Panc1 (cell line): ENCODE measurements around the gene EPOP. TPM values are rescaled to one million over a fixed set of nuclear protein-coding genes. Genes with fewer than 3 reads are reported as not detected.

Experiments used
- ATAC-seq: fragments of 200-7000 bp; cut with Tn5 transposase; 2 replicates; pipeline ENCODE4 v1.9.1; 2020; ENCODE audit warnings: mild to moderate bottlenecking, moderate library complexity
- BruUV-seq: library from RNA; stranded (reverse); fragments of 400-500 nt; replicated peaks from 2 replicates; lab custom pipeline; 2021; lab: Mats Ljungman, UMichigan
- CTCF ChIA-PET: fragments of 300-600 bp; sonication (Branson Sonifier 250); formaldehyde crosslinking; loops from one replicate; lab custom pipeline; 2022; ENCODE audit warnings: antibody characterized with exemption; lab: Charles Lee
- POLR2A ChIA-PET: fragments of 300-600 bp; sonication (Branson Sonifier 250); formaldehyde crosslinking; loops from one replicate; lab custom pipeline; 2022; ENCODE audit warnings: antibody characterized with exemption; lab: Charles Lee
- DNase-seq: peaks from one replicate; pipeline ENCODE4 v3.0.0-alpha.2; 2010; ENCODE audit warnings: low read depth, low spot score
- H3K27ac ChIP-seq: 2 replicates; pipeline ENCODE4 v1.5.1; 2011; ENCODE audit warnings: mild to moderate bottlenecking, low read length, inconsistent platforms
- H3K27me3 ChIP-seq: fragments of 200-500 bp; sonication (Bioruptor generic); 2 replicates; pipeline ENCODE4 v1.6.0; 2014; ENCODE audit warnings: low read length, inconsistent platforms; ENCODE audit not compliant: control insufficient read depth, insufficient read depth
- H3K36me3 ChIP-seq: fragments of 200-500 bp; sonication (Bioruptor generic); 2 replicates; pipeline ENCODE4 v1.5.1; 2014; ENCODE audit warnings: inconsistent platforms, mild to moderate bottlenecking, low read length, moderate library complexity; ENCODE audit not compliant: control insufficient read depth, insufficient read depth
- H3K4me1 ChIP-seq: 2 replicates; pipeline ENCODE4 v1.5.1; 2011; ENCODE audit warnings: inconsistent platforms, mild to moderate bottlenecking, low read length, moderate library complexity; ENCODE audit not compliant: control insufficient read depth, insufficient read depth
- H3K4me3 ChIP-seq, 2 experiments: 2 replicates each; pipeline ENCODE4 v1.5.1; 2011 to 2012; ENCODE audit warnings: low read depth in 2 of 2, low read length in 2 of 2, mild to moderate bottlenecking in 2 of 2, inconsistent platforms in 1 of 2, moderate library complexity in 1 of 2
- H3K9me3 ChIP-seq: fragments of 200-500 bp; sonication (Bioruptor generic); 2 replicates; pipeline ENCODE4 v1.5.1; 2014; ENCODE audit warnings: low read depth, mild to moderate bottlenecking, inconsistent platforms, low read length, moderate library complexity; ENCODE audit not compliant: control insufficient read depth, insufficient read depth
- POLR2AphosphoS5 ChIP-seq: IDR thresholded peaks from 2 replicates; pipeline ENCODE4 v1.6.1; 2012; ENCODE audit warnings: mild to moderate bottlenecking, low read depth, low read length, moderate library complexity
- SIN3A ChIP-seq: IDR thresholded peaks from 2 replicates; pipeline ENCODE4 v1.6.1; 2012; ENCODE audit warnings: low read depth, mild to moderate bottlenecking, low read length, moderate library complexity, borderline replicate concordance; ENCODE audit not compliant: insufficient read depth
- TCF7L2 ChIP-seq: IDR thresholded peaks from 2 replicates; pipeline ENCODE4 v1.6.1; 2011; ENCODE audit warnings: mild to moderate bottlenecking, low read depth, low read length, inconsistent platforms
- in situ Hi-C: cut with HindIII; loops from 2 replicates; pipeline ENCODE4 v1.10.0; 2016; ENCODE audit warnings: low sequenced_read_pairs, low pct_unique_long_range_greater_than_20kb
- intact Hi-C: fragments of 100-400 bp; cut with micrococcal nuclease; formaldehyde crosslinking; loops from one replicate; pipeline ENCODE4 v1.10.0; 2022; ENCODE audit not compliant: unreplicated experiment
- total RNA-seq: library from RNA; stranded (reverse); gene quantifications from one replicate; pipeline ENCODE4 v1.2.1, GENCODE V29; 2021; ENCODE audit not compliant: unreplicated experiment
- TF ChIP-seq, protein P1 (sequence below): fragments of 450-650 bp; IDR thresholded peaks from 2 replicates; pipeline ENCODE4 v1.5.1; 2017; ENCODE audit warnings: mild to moderate bottlenecking
- TF ChIP-seq, protein P2 (sequence below), 2 experiments: IDR thresholded peaks; 2 replicates each; pipeline ENCODE4 v1.6.1; 2011 to 2012; ENCODE audit warnings: low read depth in 2 of 2, control low read depth in 1 of 2, low read length in 1 of 2, mild to moderate bottlenecking in 1 of 2, moderate library complexity in 1 of 2; ENCODE audit not compliant: insufficient read depth in 1 of 2

The EPOP gene
- total RNA-seq, 1 experiment from 2014 or later, result 19.9 TPM

DNA sequence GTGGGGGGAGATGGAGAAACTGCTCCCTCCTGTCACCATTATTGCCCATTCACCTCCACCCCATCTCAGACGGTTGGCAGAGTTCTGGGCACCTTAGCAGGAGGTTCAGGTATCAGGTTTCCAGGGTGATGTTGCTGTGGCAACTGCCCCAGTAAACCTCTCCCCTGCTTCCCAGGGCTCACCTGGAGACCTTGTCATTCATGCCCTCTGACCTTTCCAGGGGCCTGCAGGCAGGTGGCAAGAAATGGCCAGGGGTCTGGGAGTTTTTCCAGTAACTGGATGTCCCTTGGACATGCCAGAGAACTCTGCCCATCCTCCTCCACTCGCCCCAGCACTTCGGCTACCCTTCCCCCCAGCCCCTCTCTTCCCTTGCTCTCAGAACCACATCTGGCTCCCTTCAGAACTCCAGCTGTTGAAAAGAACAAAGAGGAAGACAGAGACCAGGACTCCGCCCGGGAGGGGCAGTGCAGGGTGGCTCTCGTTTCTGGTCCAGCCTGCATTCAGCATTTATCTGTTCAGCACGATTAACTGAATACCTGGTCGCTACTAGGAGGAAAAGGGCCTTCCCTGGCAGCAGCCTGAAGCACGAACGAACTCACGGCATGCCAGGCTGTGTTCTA, 38.8 kb upstream of the EPOP start:
- Histone ChIP-seq H3K4me3 (no peak overlapping the region), H3K4me1 (no peaks in the 10 kb centered on the region), H3K36me3 (no peaks in the 10 kb centered on the region), H3K27me3 (no peaks in the 10 kb centered on the region), H3K9me3 (no peaks in the 10 kb centered on the region), H3K27ac (no peak overlapping the region)
- ChIA-PET POLR2A (no interaction called here), CTCF (no interaction called here)
- TF ChIP-seq POLR2AphosphoS5, result no peak
- TF ChIP-seq, protein P1, sequence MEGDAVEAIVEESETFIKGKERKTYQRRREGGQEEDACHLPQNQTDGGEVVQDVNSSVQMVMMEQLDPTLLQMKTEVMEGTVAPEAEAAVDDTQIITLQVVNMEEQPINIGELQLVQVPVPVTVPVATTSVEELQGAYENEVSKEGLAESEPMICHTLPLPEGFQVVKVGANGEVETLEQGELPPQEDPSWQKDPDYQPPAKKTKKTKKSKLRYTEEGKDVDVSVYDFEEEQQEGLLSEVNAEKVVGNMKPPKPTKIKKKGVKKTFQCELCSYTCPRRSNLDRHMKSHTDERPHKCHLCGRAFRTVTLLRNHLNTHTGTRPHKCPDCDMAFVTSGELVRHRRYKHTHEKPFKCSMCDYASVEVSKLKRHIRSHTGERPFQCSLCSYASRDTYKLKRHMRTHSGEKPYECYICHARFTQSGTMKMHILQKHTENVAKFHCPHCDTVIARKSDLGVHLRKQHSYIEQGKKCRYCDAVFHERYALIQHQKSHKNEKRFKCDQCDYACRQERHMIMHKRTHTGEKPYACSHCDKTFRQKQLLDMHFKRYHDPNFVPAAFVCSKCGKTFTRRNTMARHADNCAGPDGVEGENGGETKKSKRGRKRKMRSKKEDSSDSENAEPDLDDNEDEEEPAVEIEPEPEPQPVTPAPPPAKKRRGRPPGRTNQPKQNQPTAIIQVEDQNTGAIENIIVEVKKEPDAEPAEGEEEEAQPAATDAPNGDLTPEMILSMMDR, result no peak
- intact Hi-C loops (no loop called here), in situ Hi-C loops (no loop called here)
- ATAC-seq, result no peak
- no TSS peak for BruUV-seq
- DNase-seq, result no peak

DNA sequence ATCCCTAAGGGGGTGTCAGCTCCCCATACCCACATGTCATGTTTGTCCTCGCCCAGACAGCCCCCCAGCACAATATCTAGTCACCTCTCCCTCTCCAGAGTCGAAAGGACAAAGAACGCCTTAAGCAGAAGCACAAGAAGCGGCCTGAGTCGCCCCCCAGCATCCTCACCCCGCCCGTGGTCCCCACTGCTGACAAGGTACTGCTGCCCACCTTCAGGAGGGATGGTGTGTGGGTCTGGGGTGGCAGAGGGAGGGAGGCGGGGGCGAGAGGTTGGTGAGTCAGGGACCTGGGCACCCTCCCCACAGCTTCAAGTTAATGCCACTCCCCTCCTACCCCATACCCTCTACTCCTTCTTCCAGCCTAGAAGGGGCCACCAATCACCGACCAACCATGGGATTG, 37.8 kb upstream of the EPOP start:
- TF ChIP-seq, protein P2, sequence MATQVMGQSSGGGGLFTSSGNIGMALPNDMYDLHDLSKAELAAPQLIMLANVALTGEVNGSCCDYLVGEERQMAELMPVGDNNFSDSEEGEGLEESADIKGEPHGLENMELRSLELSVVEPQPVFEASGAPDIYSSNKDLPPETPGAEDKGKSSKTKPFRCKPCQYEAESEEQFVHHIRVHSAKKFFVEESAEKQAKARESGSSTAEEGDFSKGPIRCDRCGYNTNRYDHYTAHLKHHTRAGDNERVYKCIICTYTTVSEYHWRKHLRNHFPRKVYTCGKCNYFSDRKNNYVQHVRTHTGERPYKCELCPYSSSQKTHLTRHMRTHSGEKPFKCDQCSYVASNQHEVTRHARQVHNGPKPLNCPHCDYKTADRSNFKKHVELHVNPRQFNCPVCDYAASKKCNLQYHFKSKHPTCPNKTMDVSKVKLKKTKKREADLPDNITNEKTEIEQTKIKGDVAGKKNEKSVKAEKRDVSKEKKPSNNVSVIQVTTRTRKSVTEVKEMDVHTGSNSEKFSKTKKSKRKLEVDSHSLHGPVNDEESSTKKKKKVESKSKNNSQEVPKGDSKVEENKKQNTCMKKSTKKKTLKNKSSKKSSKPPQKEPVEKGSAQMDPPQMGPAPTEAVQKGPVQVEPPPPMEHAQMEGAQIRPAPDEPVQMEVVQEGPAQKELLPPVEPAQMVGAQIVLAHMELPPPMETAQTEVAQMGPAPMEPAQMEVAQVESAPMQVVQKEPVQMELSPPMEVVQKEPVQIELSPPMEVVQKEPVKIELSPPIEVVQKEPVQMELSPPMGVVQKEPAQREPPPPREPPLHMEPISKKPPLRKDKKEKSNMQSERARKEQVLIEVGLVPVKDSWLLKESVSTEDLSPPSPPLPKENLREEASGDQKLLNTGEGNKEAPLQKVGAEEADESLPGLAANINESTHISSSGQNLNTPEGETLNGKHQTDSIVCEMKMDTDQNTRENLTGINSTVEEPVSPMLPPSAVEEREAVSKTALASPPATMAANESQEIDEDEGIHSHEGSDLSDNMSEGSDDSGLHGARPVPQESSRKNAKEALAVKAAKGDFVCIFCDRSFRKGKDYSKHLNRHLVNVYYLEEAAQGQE (IDR thresholded peaks at IDR 0.05; ENCODE audit: insufficient read depth in 1 of 2, low read depth in 2 of 2, low read length in 1 of 2), result no peak
- TF ChIP-seq POLR2AphosphoS5 (no peak), TCF7L2 (no peak), SIN3A (no peak)
- TF ChIP-seq, protein P1, result no peak
- no peak for DNase-seq
- no TSS peak for BruUV-seq
- intact Hi-C loops, result no loop called here
- ATAC-seq, result no peak
- Histone ChIP-seq H3K4me3 (no peak overlapping the region), H3K4me1 (no peaks in the 10 kb centered on the region), H3K9me3 (no peaks in the 10 kb centered on the region), H3K27ac (no peak overlapping the region), H3K27me3 (no peaks in the 10 kb centered on the region), H3K36me3 (no peaks in the 10 kb centered on the region)
- in situ Hi-C loops, result no loop called here
- CTCF ChIA-PET, result no interaction called here
- POLR2A ChIA-PET, result no interaction called here
